Psoas muscle (tissue), 8 donors: ENCODE results near the gene PDE11A. TPM values are rescaled to one million over a fixed set of nuclear protein-coding genes. Genes with fewer than 3 reads are reported as not detected.

Source experiments
- ATAC-seq, 4 donors: fragments of 200-7000 bp; cut with Tn5 transposase; one replicate each; pipeline ENCODE4 v1.9.1; 2020; ENCODE audit warnings: moderate library complexity in 3 of 4, mild to moderate bottlenecking in 2 of 4
- DNase-seq, 2 donors: peaks; one replicate each; pipeline ENCODE4 v3.0.0-alpha.2; 2020
- H3K27ac ChIP-seq: fragments of 200-600 bp; one replicate; pipeline ENCODE4 v1.8.0; 2022
- H3K27me3 ChIP-seq, 3 donors: fragments of 200-600 bp in 1 of 3; one replicate each; pipeline versions ENCODE4 v1.6.1 to v1.8.0; 2013 to 2022; ENCODE audit warnings: low read length in 2 of 3, mild to moderate bottlenecking in 2 of 3, moderate library complexity in 1 of 3; ENCODE audit not compliant: insufficient read depth in 3 of 3
- H3K36me3 ChIP-seq, 2 donors: fragments of 200-600 bp in 1 of 2; one replicate each; pipeline versions ENCODE4 v1.6.1 to v1.8.0; 2013 to 2022; ENCODE audit warnings: low read depth in 1 of 2, mild to moderate bottlenecking in 1 of 2, moderate library complexity in 1 of 2; ENCODE audit not compliant: insufficient read depth in 1 of 2
- H3K4me1 ChIP-seq: fragments of 200-600 bp; one replicate; pipeline ENCODE4 v1.8.0; 2022
- H3K4me3 ChIP-seq: fragments of 200-600 bp; one replicate; pipeline ENCODE4 v1.8.0; 2022; ENCODE audit warnings: mild to moderate bottlenecking
- H3K9me3 ChIP-seq: fragments of 200-600 bp; one replicate; pipeline ENCODE4 v1.8.0; 2022
- WGBS, 3 donors: extraction: QIAGEN DNeasy Blood & Tissue Kit; methylation state at CpG; one replicate each; pipeline versions ENCODE4 v1.1.6 to v1.1.7; 2013; 5-methylcytosine and 5-hydroxymethylcytosine counted together
- intact Hi-C, 2 donors: fragments of 100-400 bp; cut with DNase I; formaldehyde crosslinking; loops; one replicate each; pipeline versions ENCODE4 v1.11.0 to v1.14.2; 2022
- polyA plus RNA-seq, 3 donors: library from polyadenylated mRNA; stranded (reverse); fragments of 200-250 nt; gene quantifications; one replicate each; pipeline ENCODE4 v1.2.3, GENCODE V29; 2013
- total RNA-seq, 4 donors: library from RNA; stranded (reverse); fragmentation: NEBNext Ultra II Directional in 2 of 4; extraction: Animal tissue kit (Norgen Biotek cat#: 25700) in 2 of 4; gene quantifications; one replicate each; pipeline versions ENCODE4 v1.2.1 to v1.2.4, GENCODE V29; 2021 to 2023
- TF ChIP-seq, protein P1 (sequence below): fragments of 200-600 bp; IDR thresholded peaks from one replicate; pipeline ENCODE4 v1.8.0; 2022; ENCODE audit warnings: antibody characterized with exemption
- donor health status: healthy with polysubstance abuse.
- donor health status: DM: no; HTN: no; CAD: no; lungs with moderate emphysema.
- donor health status: Bipolar disorder and iron deficiency.
- donor health status: healthy.
- donor health status: DM: yes; HTN: yes; CAD: no.
- donor health status: DM: no; HTN: no; CAD: no.
- donor health status: DM: no; HTN: no; CAD: no.
- donor health status: DM: yes; HTN: yes; CAD: no.

PDE11A gene
- total and polyA plus RNA-seq, 7 donors: 0.35 to 39.7 (median 2.3) TPM

DNA sequence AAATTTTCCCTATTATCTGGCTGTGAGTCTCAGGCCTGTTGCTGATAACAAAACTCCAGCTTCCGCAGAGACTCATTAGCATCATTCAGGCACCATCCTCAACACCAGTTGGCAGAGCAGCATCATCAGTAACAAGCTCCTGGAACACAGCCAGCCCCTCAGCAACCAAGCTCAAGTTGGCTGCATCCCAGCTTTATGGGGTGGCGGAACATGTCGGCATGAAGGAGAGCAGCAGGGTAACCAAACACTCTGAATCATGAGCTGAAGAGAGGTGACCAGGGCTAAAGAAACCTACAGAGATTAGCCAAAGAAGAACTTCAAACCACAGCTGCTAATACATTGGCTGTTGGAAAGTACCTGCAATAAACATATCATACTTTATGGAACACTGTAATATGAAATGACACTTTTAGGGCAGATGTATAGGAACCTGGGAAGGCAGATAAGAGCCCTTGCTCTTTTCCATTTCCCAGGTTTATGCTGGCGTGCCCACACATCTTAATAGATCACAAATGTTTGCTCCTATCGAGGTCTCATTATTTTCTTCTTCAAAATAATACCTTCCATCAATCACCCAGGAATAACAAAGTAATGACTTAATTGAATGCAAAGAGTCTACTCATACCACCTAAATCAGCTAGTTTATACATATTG lies 63.8 kb downstream of the PDE11A start:
- TF ChIP-seq, protein P1, sequence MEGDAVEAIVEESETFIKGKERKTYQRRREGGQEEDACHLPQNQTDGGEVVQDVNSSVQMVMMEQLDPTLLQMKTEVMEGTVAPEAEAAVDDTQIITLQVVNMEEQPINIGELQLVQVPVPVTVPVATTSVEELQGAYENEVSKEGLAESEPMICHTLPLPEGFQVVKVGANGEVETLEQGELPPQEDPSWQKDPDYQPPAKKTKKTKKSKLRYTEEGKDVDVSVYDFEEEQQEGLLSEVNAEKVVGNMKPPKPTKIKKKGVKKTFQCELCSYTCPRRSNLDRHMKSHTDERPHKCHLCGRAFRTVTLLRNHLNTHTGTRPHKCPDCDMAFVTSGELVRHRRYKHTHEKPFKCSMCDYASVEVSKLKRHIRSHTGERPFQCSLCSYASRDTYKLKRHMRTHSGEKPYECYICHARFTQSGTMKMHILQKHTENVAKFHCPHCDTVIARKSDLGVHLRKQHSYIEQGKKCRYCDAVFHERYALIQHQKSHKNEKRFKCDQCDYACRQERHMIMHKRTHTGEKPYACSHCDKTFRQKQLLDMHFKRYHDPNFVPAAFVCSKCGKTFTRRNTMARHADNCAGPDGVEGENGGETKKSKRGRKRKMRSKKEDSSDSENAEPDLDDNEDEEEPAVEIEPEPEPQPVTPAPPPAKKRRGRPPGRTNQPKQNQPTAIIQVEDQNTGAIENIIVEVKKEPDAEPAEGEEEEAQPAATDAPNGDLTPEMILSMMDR: no peak
- no peaks in the 10 kb centered on the region for H3K4me1 ChIP-seq
- no peaks in the 10 kb centered on the region for H3K9me3 ChIP-seq
- H3K4me3 ChIP-seq: no peak overlapping the region
- H3K36me3 ChIP-seq: no peaks in the 10 kb centered on the region
- peak in 2 of 4 donors; percentile 19 to 35 for ATAC-seq
- no peaks in the 10 kb centered on the region for H3K27me3 ChIP-seq
- no peak for DNase-seq
- 44 to 50% (median 46%) methylated on average over 5 of the region's 5 CpGs for WGBS, 3 donors
- H3K27ac ChIP-seq: no peak overlapping the region
- intact Hi-C loops: no loop called here

DNA sequence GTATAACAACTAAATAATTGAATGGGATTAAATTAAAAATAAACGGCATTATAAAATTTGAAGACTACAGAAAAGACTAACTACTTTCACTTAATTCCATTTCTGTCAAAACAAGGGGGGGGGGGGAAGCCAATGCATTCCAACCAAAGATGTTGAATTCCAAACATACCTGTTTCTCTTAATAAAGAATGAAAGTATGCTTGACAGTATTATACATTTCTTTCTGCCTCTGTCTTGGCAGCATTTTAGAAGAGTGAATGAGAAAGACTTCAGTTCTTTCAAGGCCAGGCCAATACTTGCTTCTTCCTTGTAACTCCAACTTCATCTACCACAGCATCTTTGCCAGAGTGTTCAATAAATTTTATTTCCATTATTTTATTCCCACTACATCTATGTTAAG lies 65.9 kb downstream of the PDE11A start:
- no peaks in the 10 kb centered on the region for H3K4me1 ChIP-seq
- 73 to 79% (median 76%) methylated on average over 1 of the region's 1 CpG for WGBS, 3 donors
- H3K4me3 ChIP-seq: no peak overlapping the region
- H3K27me3 ChIP-seq: no peaks in the 10 kb centered on the region
- no peak overlapping the region for H3K27ac ChIP-seq
- TF ChIP-seq, protein P1: no peak
- DNase-seq: no peak
- no peak for ATAC-seq
- H3K36me3 ChIP-seq: no peaks in the 10 kb centered on the region
- intact Hi-C loops: no loop called here
- H3K9me3 ChIP-seq: peaks cover 4% of the 10 kb centered on the region

DNA sequence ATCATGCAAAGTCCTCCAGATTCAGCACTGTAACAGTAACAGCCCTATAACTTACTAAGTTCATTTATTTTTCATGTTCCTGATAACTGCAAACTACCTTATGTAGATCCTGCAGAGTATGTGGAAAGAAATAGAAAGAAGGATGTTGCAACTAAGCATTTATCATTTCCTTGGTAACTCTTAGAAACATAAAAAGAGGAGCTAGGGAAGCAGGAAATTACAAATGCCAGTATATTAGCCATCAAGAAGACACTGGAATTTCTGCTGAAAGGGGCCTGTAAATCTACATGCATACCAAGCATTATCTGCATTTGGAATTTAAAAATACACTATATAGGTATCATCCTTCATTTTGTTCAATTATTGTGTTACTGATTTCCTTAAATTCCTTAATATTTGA lies 66.8 kb downstream of the PDE11A start:
- Histone ChIP-seq H3K4me1 (no peaks in the 10 kb centered on the region), H3K4me3 (no peak overlapping the region), H3K27me3 (no peaks in the 10 kb centered on the region), H3K9me3 (peaks cover 4% of the 10 kb centered on the region), H3K27ac (no peak overlapping the region), H3K36me3 (no peaks in the 10 kb centered on the region)
- DNase-seq (no peak), ATAC-seq (no peak)
- TF ChIP-seq, protein P1: no peak
- intact Hi-C loops: no loop called here

DNA sequence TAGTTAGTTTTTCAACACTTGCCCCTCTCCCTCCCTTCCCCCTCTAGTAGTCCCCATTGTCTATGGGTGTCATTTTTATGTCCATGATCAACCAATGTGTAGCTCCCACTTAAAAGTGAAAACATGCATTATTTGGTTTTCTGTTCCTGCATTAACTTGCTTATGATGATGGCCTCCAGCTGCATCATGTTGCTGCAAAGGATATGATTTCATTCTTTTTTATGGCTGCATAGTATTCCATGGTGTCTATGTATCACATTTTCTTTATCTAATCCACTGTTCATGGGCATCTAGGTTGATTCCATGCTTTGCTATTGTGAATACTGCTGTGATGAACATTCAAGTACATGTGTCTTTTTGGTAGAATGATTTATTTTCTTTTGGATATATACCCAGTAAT lies 70.5 kb downstream of the PDE11A start:
- Histone ChIP-seq H3K4me3 (no peak overlapping the region), H3K9me3 (peaks cover 4% of the 10 kb centered on the region), H3K27me3 (no peaks in the 10 kb centered on the region), H3K36me3 (no peaks in the 10 kb centered on the region), H3K4me1 (no peaks in the 10 kb centered on the region), H3K27ac (no peak overlapping the region)
- intact Hi-C loops: no loop called here
- DNase-seq (no peak), ATAC-seq (no peak)
- TF ChIP-seq, protein P1: no peak

DNA sequence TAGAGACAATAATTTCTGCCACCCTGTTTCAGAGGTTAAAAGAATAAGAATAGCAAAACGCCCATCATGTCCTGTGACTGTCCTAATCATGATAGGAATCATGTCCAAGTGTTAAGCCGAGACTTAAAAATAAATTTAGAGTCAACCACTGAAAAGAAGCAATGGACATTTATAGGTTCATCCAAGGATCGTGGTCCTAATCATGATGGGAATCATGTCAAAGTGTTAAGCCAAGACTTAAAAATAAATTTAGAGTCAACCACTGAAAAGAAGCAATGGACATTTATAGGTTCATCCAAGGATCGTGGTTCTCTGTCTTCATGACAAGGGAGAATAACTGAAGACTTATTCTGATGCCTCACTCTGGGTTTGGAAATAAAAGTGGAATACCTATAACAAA lies 73.6 kb downstream of the PDE11A start:
- Histone ChIP-seq H3K4me3 (no peak overlapping the region), H3K27me3 (no peaks in the 10 kb centered on the region), H3K27ac (no peak overlapping the region), H3K4me1 (no peaks in the 10 kb centered on the region), H3K36me3 (no peaks in the 10 kb centered on the region), H3K9me3 (peaks cover 4% of the 10 kb centered on the region)
- 35 to 72% (median 58%) methylated on average over 4 of the region's 4 CpGs for WGBS, 3 donors
- ATAC-seq (no peak), DNase-seq (no peak)
- intact Hi-C loops: no loop called here
- TF ChIP-seq, protein P1: no peak
